H9 (cell line): Measurements from ENCODE around the gene LIX1L. TPM values are rescaled to one million over a fixed set of nuclear protein-coding genes. Genes with fewer than 3 reads are reported as not detected.
A peak's percentile ranks its signal among the peaks of the same experiment; 100 is the strongest.

Experiments
- DNase-seq: peaks from one replicate; pipeline ENCODE4 v3.0.0-alpha.2; 2017
- H2AFZ ChIP-seq: one replicate; pipeline ENCODE4 v1.6.1; 2013; ENCODE audit warnings: mild to moderate bottlenecking, low read length, control low read depth, moderate library complexity
- H2AK5ac ChIP-seq: 2 replicates; pipeline ENCODE4 v1.6.1; 2013; ENCODE audit warnings: low read length, control low read depth, mixed read lengths; ENCODE audit not compliant: insufficient read length
- H2BK120ac ChIP-seq: one replicate; pipeline ENCODE4 v1.6.1; 2013; ENCODE audit warnings: low read depth, mild to moderate bottlenecking, low read length, control low read depth, inconsistent platforms; ENCODE audit not compliant: poor library complexity, severe bottlenecking
- H2BK12ac ChIP-seq: 2 replicates; pipeline ENCODE4 v1.6.1; 2013; ENCODE audit warnings: low read length, control low read depth, mixed read lengths, low read depth; ENCODE audit not compliant: insufficient read length
- H2BK15ac ChIP-seq: 2 replicates; pipeline ENCODE4 v1.6.1; 2013; ENCODE audit warnings: low read depth, low read length, control low read depth
- H2BK20ac ChIP-seq: one replicate; pipeline ENCODE4 v1.6.1; 2013; ENCODE audit warnings: low read depth, mild to moderate bottlenecking, low read length, control low read depth, inconsistent platforms; ENCODE audit not compliant: poor library complexity, severe bottlenecking
- H2BK5ac ChIP-seq: 2 replicates; pipeline ENCODE4 v1.6.1; 2013; ENCODE audit warnings: low read length, control low read depth, mixed read lengths; ENCODE audit not compliant: insufficient read length
- H3K14ac ChIP-seq: 2 replicates; pipeline ENCODE4 v1.6.1; 2013; ENCODE audit warnings: low read length, control low read depth; ENCODE audit not compliant: insufficient read depth
- H3K18ac ChIP-seq: 2 replicates; pipeline ENCODE4 v1.6.1; 2013; ENCODE audit warnings: low read depth, mild to moderate bottlenecking, mixed read lengths, low read length, control low read depth; ENCODE audit not compliant: insufficient read length
- H3K23ac ChIP-seq: 2 replicates; pipeline ENCODE4 v1.6.1; 2013; ENCODE audit warnings: low read length, control low read depth, mixed read lengths, low read depth; ENCODE audit not compliant: insufficient read length
- H3K23me2 ChIP-seq: 2 replicates; pipeline ENCODE4 v1.6.1; 2013; ENCODE audit warnings: low read depth, mild to moderate bottlenecking, mixed read lengths, low read length, control low read depth; ENCODE audit not compliant: insufficient read length, poor library complexity, severe bottlenecking
- H3K27ac ChIP-seq: 2 replicates; pipeline ENCODE4 v1.5.1; 2013; ENCODE audit warnings: low read length, control low read depth, mixed read lengths, low read depth; ENCODE audit not compliant: insufficient read length
- H3K27me3 ChIP-seq: 2 replicates; pipeline ENCODE4 v1.6.1; 2013; ENCODE audit warnings: low read length, control low read depth, inconsistent platforms; ENCODE audit not compliant: insufficient read depth
- H3K4ac ChIP-seq: 2 replicates; pipeline ENCODE4 v1.6.1; 2013; ENCODE audit warnings: low read depth, mild to moderate bottlenecking, control low read depth, inconsistent platforms, low read length, moderate library complexity
- H3K4me1 ChIP-seq: 2 replicates; pipeline ENCODE4 v1.6.1; 2013; ENCODE audit warnings: low read length, control low read depth, inconsistent platforms; ENCODE audit not compliant: insufficient read depth
- H3K4me2 ChIP-seq: 2 replicates; pipeline ENCODE4 v1.6.1; 2013; ENCODE audit warnings: low read length, control low read depth, mixed read lengths; ENCODE audit not compliant: insufficient read length, insufficient read depth
- H3K56ac ChIP-seq: 2 replicates; pipeline ENCODE4 v1.6.1; 2013; ENCODE audit warnings: low read depth, mild to moderate bottlenecking, mixed read lengths, low read length, control low read depth; ENCODE audit not compliant: insufficient read length
- H3K79me1 ChIP-seq: 2 replicates; pipeline ENCODE4 v1.6.1; 2013; ENCODE audit warnings: low read depth, mild to moderate bottlenecking, moderate library complexity, low read length, control low read depth, inconsistent platforms; ENCODE audit not compliant: insufficient read depth, poor library complexity, severe bottlenecking
- H3K79me2 ChIP-seq: 2 replicates; pipeline ENCODE4 v1.6.1; 2013; ENCODE audit warnings: low read length, control low read depth, inconsistent platforms; ENCODE audit not compliant: insufficient read depth
- H3K9ac ChIP-seq: 2 replicates; pipeline ENCODE4 v1.6.1; 2013; ENCODE audit warnings: low read length, control low read depth, mixed read lengths; ENCODE audit not compliant: insufficient read length; ENCODE audit errors: extremely low read depth
- H3K9me3 ChIP-seq: one replicate; pipeline ENCODE4 v1.6.1; 2013; ENCODE audit warnings: low read depth, low read length, inconsistent platforms; ENCODE audit not compliant: control insufficient read depth
- H3T11ph ChIP-seq: one replicate; pipeline ENCODE4 v1.6.1; 2013; ENCODE audit warnings: mild to moderate bottlenecking, low read length, control low read depth, inconsistent platforms
- H4K20me1 ChIP-seq: one replicate; pipeline ENCODE4 v1.6.1; 2013; ENCODE audit not compliant: control insufficient read depth, insufficient read length, insufficient read depth
- H4K5ac ChIP-seq: 2 replicates; pipeline ENCODE4 v1.6.1; 2013; ENCODE audit warnings: low read depth, mild to moderate bottlenecking, mixed read lengths, low read length, control low read depth; ENCODE audit not compliant: insufficient read length
- H4K8ac ChIP-seq: replicated peaks from 2 replicates; pipeline ENCODE4 v1.6.1; 2013; ENCODE audit warnings: low read length, control low read depth, mixed read lengths, low read depth; ENCODE audit not compliant: insufficient read length
- H4K91ac ChIP-seq: 2 replicates; pipeline ENCODE4 v1.6.1; 2013; ENCODE audit warnings: low read depth, mild to moderate bottlenecking, moderate library complexity, mixed read lengths, low read length, control low read depth; ENCODE audit not compliant: insufficient read length
- H3K27ac Mint-ChIP-seq, 3 experiments: 2 replicates in 2 of 3; 3 replicates in 1 of 3; pipeline ENCODE4 v1.8.0; 2020 to 2021; ENCODE audit warnings: mixed read lengths in 3 of 3, mild to moderate bottlenecking in 1 of 3, moderate library complexity in 1 of 3
- H3K27me3 Mint-ChIP-seq: 2 replicates; pipeline ENCODE4 v1.8.0; 2021; ENCODE audit warnings: low read depth, mild to moderate bottlenecking, moderate library complexity, mixed read lengths
- H3K36me3 Mint-ChIP-seq, 3 experiments: 2 replicates in 2 of 3; 3 replicates in 1 of 3; pipeline ENCODE4 v1.8.0; 2020 to 2021; ENCODE audit warnings: low read depth in 3 of 3, mixed read lengths in 3 of 3; ENCODE audit not compliant: insufficient read depth in 1 of 3
- H3K4me1 Mint-ChIP-seq, 2 experiments: 2 replicates each; pipeline ENCODE4 v1.8.0; 2020; ENCODE audit warnings: mixed read lengths in 2 of 2
- H3K4me3 Mint-ChIP-seq, 2 experiments: 2 replicates in 1 of 2; 3 replicates in 1 of 2; pipeline ENCODE4 v1.8.0; 2020 to 2021; ENCODE audit warnings: mild to moderate bottlenecking in 2 of 2, mixed read lengths in 2 of 2, moderate library complexity in 1 of 2
- H3K9me3 Mint-ChIP-seq, 2 experiments: 2 replicates in 1 of 2; 3 replicates in 1 of 2; pipeline ENCODE4 v1.8.0; 2020; ENCODE audit warnings: mild to moderate bottlenecking in 2 of 2, mixed read lengths in 2 of 2, moderate library complexity in 1 of 2
- CTCF ChIP-seq: fragments of 200-600 bp; sonication (generic); conservative IDR thresholded peaks from 3 replicates; pipeline ENCODE4 v1.8.0; 2021; ENCODE audit warnings: antibody characterized with exemption, mild to moderate bottlenecking
- WGBS: extraction: QIAGEN DNeasy Blood & Tissue Kit; methylation state at CpG from one replicate; pipeline ENCODE4 v1.1.7; 2013; ENCODE audit warnings: missing lambda C conversion rate, low lambda C conversion rate, mixed read lengths; ENCODE audit not compliant: insufficient read length; ENCODE audit errors: extremely low coverage; 5-methylcytosine and 5-hydroxymethylcytosine counted together
- total RNA-seq: library from RNA; stranded (reverse); gene quantifications from 2 replicates; pipeline ENCODE4 v1.2.1, GENCODE V29; 2021

LIX1L gene
- total RNA-seq, 1 experiment from 2014 or later: 5.9 TPM

DNA sequence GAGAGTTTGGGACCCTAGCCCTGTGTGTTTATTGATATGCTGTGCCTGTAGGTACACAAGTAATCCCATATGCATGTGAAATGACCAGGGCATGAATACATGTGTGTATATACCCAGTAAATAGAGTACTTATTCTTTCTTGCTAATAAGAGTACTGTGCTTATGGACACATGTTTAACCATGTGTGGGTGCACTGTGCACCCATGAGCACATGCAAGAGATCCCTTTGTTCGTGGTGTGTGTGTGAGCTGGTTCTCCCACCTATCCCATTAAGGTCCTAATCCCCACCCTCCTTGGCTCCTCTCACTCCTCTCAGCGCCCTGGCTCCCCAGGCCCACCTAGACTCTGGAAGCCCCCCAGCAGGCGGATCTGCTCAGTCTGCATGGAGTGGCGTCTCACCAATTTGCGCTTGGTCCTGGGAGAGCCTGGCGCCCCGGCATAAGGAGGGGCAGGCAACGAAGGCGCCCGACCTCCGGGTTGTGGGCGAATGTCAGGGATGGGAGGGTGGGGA lies 2.2 kb upstream of the LIX1L start:
- TF ChIP-seq CTCF: no peak
- no peaks in the 10 kb centered on the region for H4K20me1 ChIP-seq
- Mint-ChIP-seq H3K9me3 (no peaks in the 10 kb centered on the region), H3K27me3 (peaks cover 81% of the 10 kb centered on the region), H3K36me3 (no peaks in the 10 kb centered on the region; a peak in 1 of 7 replicates), H3K4me1 (peaks cover 39 to 47% of the 10 kb centered on the region in 2 experiments), H3K4me3 (peak overlapping the region; percentile 87 to 95), H3K27ac (no peak overlapping the region)
- no peak overlapping the region for H2BK5ac ChIP-seq
- no peak overlapping the region for H3K9ac ChIP-seq
- no peak overlapping the region for H2BK12ac ChIP-seq
- no peak overlapping the region for H2AK5ac ChIP-seq
- peak overlapping the region; percentile 75 for H3K4me2 ChIP-seq
- no peak overlapping the region for H2BK15ac ChIP-seq
- no peak overlapping the region for H4K91ac ChIP-seq
- no CpG with 5 or more reads among the region's 12 CpGs for WGBS
- H3K4ac ChIP-seq: no peak overlapping the region
- H3K27ac ChIP-seq: no peak overlapping the region
- no peaks in the 10 kb centered on the region for H3K9me3 ChIP-seq
- H3K79me2 ChIP-seq: no peaks in the 10 kb centered on the region
- no peak overlapping the region for H3K18ac ChIP-seq
- no peak overlapping the region for H4K8ac ChIP-seq
- H3K56ac ChIP-seq: no peak overlapping the region
- H3K27me3 ChIP-seq: peaks cover 45% of the 10 kb centered on the region
- H3K79me1 ChIP-seq: no peaks in the 10 kb centered on the region
- no peak overlapping the region for H2BK20ac ChIP-seq
- no peak overlapping the region for H2AFZ ChIP-seq
- H4K5ac ChIP-seq: no peak overlapping the region
- DNase-seq: no peak
- peaks cover 2% of the 10 kb centered on the region; the same call in 1 of the 2 replicates for H3K4me1 ChIP-seq
- H3K23ac ChIP-seq: no peak overlapping the region
- H2BK120ac ChIP-seq: no peak overlapping the region
- H3K14ac ChIP-seq: no peak overlapping the region
- no peak overlapping the region for H3T11ph ChIP-seq
- peaks cover 31% of the 10 kb centered on the region for H3K23me2 ChIP-seq
